H1 (cell line): Measurements from ENCODE around the gene PAX4. TPM values are rescaled to one million over a fixed set of nuclear protein-coding genes. Genes with fewer than 3 reads are reported as not detected.

Source experiments
- ASH2L ChIP-seq: fragments of 200-600, 300-600 bp; sonication (generic); IDR thresholded peaks from one replicate; pipeline ENCODE4 v1.7.1; 2017; ENCODE audit warnings: low read length
- CREB1 ChIP-seq: IDR thresholded peaks from 2 replicates; pipeline ENCODE4 v1.6.1; 2012; ENCODE audit warnings: inconsistent platforms
- KDM5A ChIP-seq: fragments of 200-600 bp; IDR thresholded peaks from 2 replicates; pipeline ENCODE4 v1.7.1; 2012; ENCODE audit warnings: mild to moderate bottlenecking, low read length, inconsistent platforms, mixed read lengths
- SAP30 ChIP-seq: fragments of 300-600 bp; sonication (generic); IDR thresholded peaks from 2 replicates; pipeline ENCODE4 v1.7.1; 2012; ENCODE audit warnings: low read length, moderate library complexity, mild to moderate bottlenecking, inconsistent platforms; ENCODE audit not compliant: insufficient read depth, insufficient replicate concordance
- SIN3A ChIP-seq, 2 experiments: IDR thresholded peaks in 1 of 2; conservative IDR thresholded peaks in 1 of 2; 2 replicates each; pipeline ENCODE4 v1.6.1; 2011 to 2012; ENCODE audit warnings: low read length in 2 of 2, improper control_type of control experiment in 1 of 2, low read depth in 1 of 2, mild to moderate bottlenecking in 1 of 2
- SIRT6 ChIP-seq: IDR thresholded peaks from one replicate; pipeline ENCODE4 v1.7.1; 2012; ENCODE audit warnings: low read length, inconsistent platforms
- polyA plus RNA-seq, 7 experiments: library from polyadenylated mRNA; depleted of rRNA in 3 of 7; stranded (reverse) in 5 of 7; unstranded in 2 of 7; fragments of >200 nt in 5 of 7; fragments of 200-250 nt in 2 of 7; gene quantifications; 1 replicate in 5 of 7; 2 replicates in 1 of 7; 4 replicates in 1 of 7; pipeline versions ENCODE4 v1.2.1 to v1.2.3, GENCODE V29; 2011 to 2013; ENCODE audit warnings: missing spikeins in 2 of 7, mixed read lengths in 2 of 7
- total RNA-seq: library from RNA; stranded (reverse); fragmentation: NEBNext Ultra II Directional; extraction: Animal tissue kit (Norgen Biotek cat#: 25700); gene quantifications from 2 replicates; pipeline ENCODE4 v1.2.1, GENCODE V29; 2021

Gene PAX4
- total and polyA plus RNA-seq, 2 of the 8 experiments (the other 6 are each of a cell fraction or from before 2014, with no cell fraction given) = 0.20 TPM; not detected in 1

DNA sequence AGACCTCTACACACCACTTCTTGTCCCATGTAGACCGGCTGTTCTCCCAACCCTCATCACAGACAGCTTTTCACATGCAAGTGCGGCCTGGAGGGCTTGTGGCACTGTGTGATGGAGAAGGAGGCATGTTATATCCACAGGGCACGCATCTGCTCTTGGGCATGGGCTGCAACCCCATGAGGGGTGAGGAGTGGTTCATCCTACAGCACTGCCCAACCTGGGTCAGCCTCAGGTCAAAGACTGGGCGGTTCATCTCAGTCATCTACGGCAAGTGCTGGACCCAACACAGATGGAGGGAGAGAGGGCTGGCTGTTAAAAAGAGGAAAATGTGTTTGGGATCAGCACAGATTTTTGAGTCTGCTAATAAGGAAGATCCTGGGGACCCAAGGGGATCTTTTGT lies 22.2 kb downstream of the PAX4 start (continued):
- TF ChIP-seq KDM5A (no peak), CREB1 (no peak), SAP30 (no peak), ASH2L (no peak), SIRT6 (no peak), SIN3A (conservative IDR thresholded peaks at IDR 0.05 in 1 of 2, IDR thresholded peaks at IDR 0.05 in 1 of 2; ENCODE audit: low read depth in 1 of 2, low read length in 2 of 2) (no peak)
